A673 (cell line): Measurements from ENCODE around the gene CTSO.

ENCODE experiments used
- EZH2 ChIP-seq: fragments of 200-600 bp; sonication (generic); IDR thresholded peaks from 2 replicates; pipeline ENCODE4 v1.6.1; 2017; ENCODE audit warnings: borderline replicate concordance, low read depth, mild to moderate bottlenecking, mixed read lengths, antibody characterized with exemption, low read length; ENCODE audit not compliant: poor library complexity, severe bottlenecking
- TF ChIP-seq, protein P1 (sequence below): fragments of 300-800, 200-600 bp; sonication (generic); conservative IDR thresholded peaks from 2 replicates; pipeline ENCODE4 v1.5.1; 2017; ENCODE audit warnings: low read depth, mild to moderate bottlenecking, antibody characterized with exemption, low read length, moderate library complexity, mixed read lengths

DNA sequence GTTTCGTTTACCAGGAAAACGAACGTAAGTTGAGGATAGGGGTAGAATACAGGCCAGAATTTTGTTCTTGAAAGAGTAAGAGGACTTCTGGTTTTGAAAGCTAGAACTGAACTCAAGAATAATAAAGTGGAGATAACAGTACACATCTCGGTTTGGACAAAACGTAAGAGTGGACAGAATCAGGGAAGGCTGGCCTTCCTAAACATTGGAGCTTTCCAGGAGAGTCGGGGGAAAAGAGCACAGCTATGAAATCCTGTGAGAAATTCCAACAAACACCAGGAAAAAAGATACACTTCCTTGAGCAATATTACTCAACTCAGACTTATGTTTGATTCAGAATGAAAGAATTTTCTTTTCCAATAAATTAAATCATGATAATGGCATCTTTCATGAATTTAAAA, 1.2 kb downstream of the CTSO start:
- TF ChIP-seq, protein P1, sequence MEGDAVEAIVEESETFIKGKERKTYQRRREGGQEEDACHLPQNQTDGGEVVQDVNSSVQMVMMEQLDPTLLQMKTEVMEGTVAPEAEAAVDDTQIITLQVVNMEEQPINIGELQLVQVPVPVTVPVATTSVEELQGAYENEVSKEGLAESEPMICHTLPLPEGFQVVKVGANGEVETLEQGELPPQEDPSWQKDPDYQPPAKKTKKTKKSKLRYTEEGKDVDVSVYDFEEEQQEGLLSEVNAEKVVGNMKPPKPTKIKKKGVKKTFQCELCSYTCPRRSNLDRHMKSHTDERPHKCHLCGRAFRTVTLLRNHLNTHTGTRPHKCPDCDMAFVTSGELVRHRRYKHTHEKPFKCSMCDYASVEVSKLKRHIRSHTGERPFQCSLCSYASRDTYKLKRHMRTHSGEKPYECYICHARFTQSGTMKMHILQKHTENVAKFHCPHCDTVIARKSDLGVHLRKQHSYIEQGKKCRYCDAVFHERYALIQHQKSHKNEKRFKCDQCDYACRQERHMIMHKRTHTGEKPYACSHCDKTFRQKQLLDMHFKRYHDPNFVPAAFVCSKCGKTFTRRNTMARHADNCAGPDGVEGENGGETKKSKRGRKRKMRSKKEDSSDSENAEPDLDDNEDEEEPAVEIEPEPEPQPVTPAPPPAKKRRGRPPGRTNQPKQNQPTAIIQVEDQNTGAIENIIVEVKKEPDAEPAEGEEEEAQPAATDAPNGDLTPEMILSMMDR, result no peak
- no peak for TF ChIP-seq EZH2
